ENCODE results near the gene RAB31. TPM values are rescaled to one million over a fixed set of nuclear protein-coding genes. Genes with fewer than 3 reads are reported as not detected.

RAB31 gene
- total and polyA plus RNA-seq, 2 of the 13 experiments (the other 11 are each of a cell fraction or from before 2014, with no cell fraction given): 1.1 to 1.7 TPM

DNA sequence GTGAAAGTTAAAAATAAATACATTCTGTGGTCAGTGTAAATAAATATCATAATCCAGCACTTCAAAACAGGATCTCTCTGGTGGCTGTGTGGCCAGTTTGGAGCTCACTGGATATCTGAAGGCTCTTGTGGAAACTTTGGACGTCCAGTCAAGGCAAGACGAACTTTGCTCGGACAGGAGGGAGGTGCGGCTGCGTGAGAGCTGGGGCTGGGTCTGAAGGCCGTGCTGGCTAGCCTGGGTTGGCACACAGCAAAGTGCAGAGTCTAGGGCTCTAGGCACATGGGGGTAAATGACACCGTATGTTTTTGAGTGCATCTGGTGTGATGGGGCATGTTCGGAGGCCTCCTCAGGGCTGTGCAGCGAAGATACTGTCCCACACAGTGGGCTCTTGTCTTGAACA, 98.8 kb downstream of the RAB31 start (continued):
- no peak for TF ChIP-seq ATF6 (CRISPR knock-in tag; conservative IDR thresholded peaks at IDR 0.05)
- no peak for TF ChIP-seq BRF2 (CRISPR knock-in tag; IDR thresholded peaks at IDR 0.05)
- TF ChIP-seq, protein P1, sequence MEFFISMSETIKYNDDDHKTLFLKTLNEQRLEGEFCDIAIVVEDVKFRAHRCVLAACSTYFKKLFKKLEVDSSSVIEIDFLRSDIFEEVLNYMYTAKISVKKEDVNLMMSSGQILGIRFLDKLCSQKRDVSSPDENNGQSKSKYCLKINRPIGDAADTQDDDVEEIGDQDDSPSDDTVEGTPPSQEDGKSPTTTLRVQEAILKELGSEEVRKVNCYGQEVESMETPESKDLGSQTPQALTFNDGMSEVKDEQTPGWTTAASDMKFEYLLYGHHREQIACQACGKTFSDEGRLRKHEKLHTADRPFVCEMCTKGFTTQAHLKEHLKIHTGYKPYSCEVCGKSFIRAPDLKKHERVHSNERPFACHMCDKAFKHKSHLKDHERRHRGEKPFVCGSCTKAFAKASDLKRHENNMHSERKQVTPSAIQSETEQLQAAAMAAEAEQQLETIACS (CRISPR knock-in tag; IDR thresholded peaks at IDR 0.05): no peak
- TF ChIP-seq CBX2 (IDR thresholded peaks at IDR 0.05; ENCODE audit: low read depth, low read length): no peak
- TF ChIP-seq CBX2 (CRISPR knock-in tag; IDR thresholded peaks at IDR 0.05; ENCODE audit: low read depth): no peak
- no peak for TF ChIP-seq FOXK1 (CRISPR knock-in tag; IDR thresholded peaks at IDR 0.05; ENCODE audit: borderline replicate concordance, low read depth)
- TF ChIP-seq EP300 (IDR thresholded peaks at IDR 0.05; ENCODE audit: low read depth in 2 of 2, low read length in 2 of 2): peak in 1 of 2 experiments; percentile 64; a peak in 1 of 4 replicates
- no peak for TF ChIP-seq EP300 (CRISPR knock-in tag; IDR thresholded peaks at IDR 0.05; ENCODE audit: borderline replicate concordance)
- TF ChIP-seq, protein P2, sequence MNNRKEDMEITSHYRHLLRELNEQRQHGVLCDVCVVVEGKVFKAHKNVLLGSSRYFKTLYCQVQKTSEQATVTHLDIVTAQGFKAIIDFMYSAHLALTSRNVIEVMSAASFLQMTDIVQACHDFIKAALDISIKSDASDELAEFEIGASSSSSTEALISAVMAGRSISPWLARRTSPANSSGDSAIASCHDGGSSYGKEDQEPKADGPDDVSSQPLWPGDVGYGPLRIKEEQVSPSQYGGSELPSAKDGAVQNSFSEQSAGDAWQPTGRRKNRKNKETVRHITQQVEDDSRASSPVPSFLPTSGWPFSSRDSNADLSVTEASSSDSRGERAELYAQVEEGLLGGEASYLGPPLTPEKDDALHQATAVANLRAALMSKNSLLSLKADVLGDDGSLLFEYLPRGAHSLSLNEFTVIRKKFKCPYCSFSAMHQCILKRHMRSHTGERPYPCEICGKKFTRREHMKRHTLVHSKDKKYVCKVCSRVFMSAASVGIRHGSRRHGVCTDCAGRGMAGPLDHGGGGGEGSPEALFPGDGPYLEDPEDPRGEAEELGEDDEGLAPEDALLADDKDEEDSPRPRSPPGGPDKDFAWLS (CRISPR knock-in tag; IDR thresholded peaks at IDR 0.05; ENCODE audit: borderline replicate concordance): no peak
- TF ChIP-seq RARA (CRISPR knock-in tag; IDR thresholded peaks at IDR 0.05): peak; percentile 53; the same call in 1 of the 2 replicates
- no peak for TF ChIP-seq CCDC6 (CRISPR knock-in tag; IDR thresholded peaks at IDR 0.05)
- TF ChIP-seq ZNF431 (CRISPR knock-in tag; IDR thresholded peaks at IDR 0.05; ENCODE audit: borderline replicate concordance, low read depth): no peak
- TF ChIP-seq MIER2 (CRISPR knock-in tag; IDR thresholded peaks at IDR 0.05): no peak
- TF ChIP-seq ZBTB7B (CRISPR knock-in tag; IDR thresholded peaks at IDR 0.05): no peak
- TF ChIP-seq MAFG (CRISPR knock-in tag; IDR thresholded peaks at IDR 0.05): no peak
- TF ChIP-seq KDM5B (CRISPR knock-in tag; IDR thresholded peaks at IDR 0.05; ENCODE audit: borderline replicate concordance): peak; percentile 41; the same call in 1 of the 2 replicates
- TF ChIP-seq RCOR2 (CRISPR knock-in tag; IDR thresholded peaks at IDR 0.05): peak; percentile 25; the same call in 1 of the 2 replicates
- TF ChIP-seq MYNN (CRISPR knock-in tag; IDR thresholded peaks at IDR 0.05; ENCODE audit: low read depth): no peak
- no peak for TF ChIP-seq ZSCAN12 (CRISPR knock-in tag; IDR thresholded peaks at IDR 0.05)
- TF ChIP-seq ZNF180 (CRISPR knock-in tag; IDR thresholded peaks at IDR 0.05; ENCODE audit: borderline replicate concordance, low read depth): no peak
- TF ChIP-seq ZNF460 (CRISPR knock-in tag; IDR thresholded peaks at IDR 0.05; ENCODE audit: borderline replicate concordance): no peak
- TF ChIP-seq ZNF34 (CRISPR knock-in tag; IDR thresholded peaks at IDR 0.05; ENCODE audit: borderline replicate concordance): no peak
- TF ChIP-seq, protein P3, sequence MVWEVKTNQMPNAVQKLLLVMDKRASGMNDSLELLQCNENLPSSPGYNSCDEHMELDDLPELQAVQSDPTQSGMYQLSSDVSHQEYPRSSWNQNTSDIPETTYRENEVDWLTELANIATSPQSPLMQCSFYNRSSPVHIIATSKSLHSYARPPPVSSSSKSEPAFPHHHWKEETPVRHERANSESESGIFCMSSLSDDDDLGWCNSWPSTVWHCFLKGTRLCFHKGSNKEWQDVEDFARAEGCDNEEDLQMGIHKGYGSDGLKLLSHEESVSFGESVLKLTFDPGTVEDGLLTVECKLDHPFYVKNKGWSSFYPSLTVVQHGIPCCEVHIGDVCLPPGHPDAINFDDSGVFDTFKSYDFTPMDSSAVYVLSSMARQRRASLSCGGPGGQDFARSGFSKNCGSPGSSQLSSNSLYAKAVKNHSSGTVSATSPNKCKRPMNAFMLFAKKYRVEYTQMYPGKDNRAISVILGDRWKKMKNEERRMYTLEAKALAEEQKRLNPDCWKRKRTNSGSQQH (CRISPR knock-in tag; IDR thresholded peaks at IDR 0.05; ENCODE audit: low read depth): no peak
